HG03571 (cell line): Measurements from ENCODE around the gene TMEM50A.
A peak's percentile ranks its signal among the peaks of the same experiment; 100 is the strongest.
"Not testable (repeated sequence)": the region's sequence is repeated elsewhere in the genome, so short reads cannot be mapped to it uniquely, and the experiment has no call there.

Experiments used
- ATAC-seq: cut with Tn5 transposase; IDR thresholded peaks from one replicate; pipeline ENCODE4 v1.9.1; 2021; ENCODE audit not compliant: unreplicated experiment

The TMEM50A gene

DNA sequence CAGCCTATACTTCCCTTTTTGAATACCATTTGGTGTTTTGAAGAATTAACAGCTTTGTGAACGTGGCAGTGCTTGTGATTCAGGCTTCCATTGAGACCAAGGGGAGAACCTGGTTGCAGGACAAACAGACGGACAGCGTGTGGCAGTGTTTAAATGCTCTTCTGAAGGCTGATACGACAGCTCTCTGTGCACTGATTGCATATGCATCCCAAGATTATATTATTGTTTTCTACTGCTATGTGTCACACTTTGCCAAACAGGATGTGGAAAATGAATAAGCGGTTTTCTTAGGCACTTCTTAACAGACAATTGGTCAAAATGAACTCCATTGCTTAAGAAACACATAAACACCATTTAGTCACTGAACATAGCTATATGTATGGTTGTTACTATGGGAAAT is 8.2 kb upstream of the TMEM50A start:
- not testable (repeated sequence) for ATAC-seq

DNA sequence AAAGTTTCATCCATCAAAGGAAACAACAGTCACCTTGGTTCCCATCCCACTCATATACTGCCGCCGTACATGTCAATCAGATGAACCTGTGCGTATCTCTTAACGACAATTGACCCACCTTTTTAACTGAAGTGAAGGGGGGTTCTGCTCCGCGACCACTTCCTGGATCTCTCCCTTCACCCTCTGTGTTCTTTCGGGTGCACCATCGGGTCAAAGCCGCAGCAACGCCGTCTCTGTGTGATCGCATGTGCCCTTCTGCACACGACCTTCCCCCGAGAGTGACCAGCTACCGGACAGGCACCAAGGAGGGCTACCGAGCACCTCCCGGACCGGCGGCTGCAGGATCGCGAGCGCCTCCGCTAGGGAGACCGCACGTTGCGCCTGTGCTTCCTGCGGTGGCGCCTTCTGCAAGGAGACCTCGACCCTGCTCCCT is 1.2 kb upstream of the TMEM50A start:
- ATAC-seq, result not testable (repeated sequence)

DNA sequence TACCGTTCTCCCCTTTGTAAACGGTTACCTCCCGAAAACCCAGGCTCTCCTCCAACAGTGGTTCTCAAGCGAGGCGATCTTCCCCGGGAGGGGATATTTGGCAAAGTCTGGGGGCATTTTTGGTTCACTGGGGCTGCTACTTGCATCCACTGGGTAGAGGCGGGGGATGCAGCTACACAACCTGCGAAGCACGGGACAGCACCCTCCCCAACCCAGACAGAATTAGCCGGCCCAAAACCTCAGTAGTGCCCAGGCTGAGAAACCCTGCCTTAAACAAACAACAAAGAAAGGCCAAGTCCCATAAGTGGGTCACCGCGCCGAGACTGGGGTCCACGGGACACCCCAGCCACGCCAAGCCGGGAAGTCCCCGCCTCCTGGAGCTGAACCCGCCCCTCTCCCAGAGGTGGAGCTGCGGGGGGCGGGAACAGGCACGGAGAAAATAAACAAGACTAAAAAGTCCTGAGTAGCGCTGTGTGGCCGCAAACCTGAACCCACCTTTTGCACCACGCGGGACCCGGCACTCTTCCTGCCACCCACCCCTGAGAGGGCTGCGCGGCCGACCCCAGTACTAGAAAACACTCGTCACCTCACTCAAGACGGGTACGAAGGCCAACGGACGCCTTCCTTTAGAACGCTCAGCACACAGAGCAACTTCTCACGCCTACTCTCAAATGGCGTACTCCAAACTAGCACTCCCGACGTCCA is 499 bp upstream of the TMEM50A start:
- peak; percentile 38 for ATAC-seq

DNA sequence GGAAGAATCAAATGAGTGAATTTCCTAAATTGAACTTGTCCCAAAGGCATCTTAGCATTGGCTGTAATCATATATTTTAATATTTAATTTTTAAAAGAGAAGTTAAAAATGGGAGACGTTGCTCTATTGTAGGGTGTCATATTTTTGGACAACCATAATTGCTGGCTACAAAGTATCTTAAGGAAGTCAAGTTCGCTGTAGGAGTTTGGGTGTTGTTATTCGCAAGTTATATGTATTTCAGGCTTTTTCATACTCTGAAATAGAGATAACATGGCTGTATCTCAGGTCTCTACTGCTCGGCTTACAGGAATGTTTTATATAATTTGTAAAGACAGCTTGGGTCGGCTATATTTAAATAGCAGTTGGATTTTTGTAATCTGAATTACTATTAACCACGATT is 852 bp downstream of the TMEM50A start:
- ATAC-seq, result no peak

DNA sequence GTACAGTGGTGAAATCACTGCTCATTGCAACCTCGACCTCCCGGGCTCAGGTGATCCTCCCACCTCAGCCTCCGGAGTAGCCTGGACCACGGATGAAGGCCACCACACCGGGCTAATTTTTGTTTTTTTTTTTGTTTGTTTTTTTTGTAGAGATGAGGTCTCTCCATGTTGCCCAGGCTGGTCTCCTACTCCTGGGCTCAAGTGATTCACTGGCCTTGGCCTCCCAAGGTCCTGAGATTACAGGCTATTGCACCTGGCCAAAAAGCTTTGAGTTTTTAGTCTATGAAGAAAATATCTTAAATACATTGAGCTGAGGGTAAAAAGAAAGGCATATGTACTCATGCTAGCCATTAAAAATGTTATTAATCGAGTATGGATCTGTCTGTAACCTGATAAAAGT is 3.6 kb downstream of the TMEM50A start:
- ATAC-seq, result no peak

DNA sequence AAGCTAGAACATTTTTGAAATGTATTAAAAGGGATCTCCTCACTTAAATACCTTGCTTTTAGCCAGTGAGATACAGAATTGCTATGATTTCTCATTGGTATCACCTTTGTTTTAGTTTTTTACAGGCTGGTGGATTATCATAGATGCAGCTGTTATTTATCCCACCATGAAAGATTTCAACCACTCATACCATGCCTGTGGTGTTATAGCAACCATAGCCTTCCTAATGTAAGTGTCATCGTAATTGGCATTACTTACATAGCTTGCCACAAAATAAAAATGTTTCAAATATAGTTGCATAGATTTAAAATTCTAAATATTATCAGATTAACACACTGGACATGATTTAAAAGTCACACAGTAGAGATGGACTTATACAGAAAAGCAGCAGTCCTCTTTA is 4.7 kb downstream of the TMEM50A start:
- ATAC-seq, result no peak

DNA sequence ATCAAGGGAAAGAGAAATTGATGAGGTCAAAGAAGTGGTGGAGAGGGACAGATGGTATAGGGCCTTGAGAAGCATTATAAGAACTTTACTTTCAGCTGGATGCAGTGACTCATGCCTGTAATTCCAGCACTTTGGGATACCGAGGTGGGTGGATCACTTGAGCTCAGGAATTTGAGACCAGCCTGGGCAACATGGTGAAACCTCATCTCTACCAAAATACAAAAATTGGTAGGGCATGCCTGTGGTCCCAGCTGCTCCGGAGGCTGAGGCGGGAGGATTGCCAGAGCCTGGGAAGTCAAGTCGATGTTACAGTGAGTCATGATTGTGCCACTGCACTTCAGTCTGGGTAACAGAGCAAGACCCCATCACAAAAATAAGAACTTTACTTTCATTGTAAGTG is 5.7 kb downstream of the TMEM50A start:
- no peak for ATAC-seq

DNA sequence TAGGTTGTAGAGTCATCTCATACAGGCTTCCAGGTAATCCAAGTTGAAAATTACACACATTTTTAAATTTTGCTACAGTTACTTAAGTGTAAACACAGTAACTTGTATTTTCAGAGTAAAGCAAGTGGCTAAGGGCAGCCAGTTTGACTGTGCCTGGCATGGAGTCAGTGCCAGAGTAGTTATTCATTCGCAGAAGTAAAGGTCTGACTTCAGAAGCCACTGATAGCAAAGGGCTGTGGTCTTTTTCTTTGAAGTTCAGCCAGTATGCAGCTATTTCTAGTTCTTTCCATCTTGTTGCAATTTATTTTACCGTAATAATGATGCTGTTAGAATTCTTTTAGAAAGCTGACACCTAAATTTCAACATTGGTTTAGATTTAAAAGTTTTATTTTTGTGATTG is 9.4 kb downstream of the TMEM50A start:
- no peak for ATAC-seq

DNA sequence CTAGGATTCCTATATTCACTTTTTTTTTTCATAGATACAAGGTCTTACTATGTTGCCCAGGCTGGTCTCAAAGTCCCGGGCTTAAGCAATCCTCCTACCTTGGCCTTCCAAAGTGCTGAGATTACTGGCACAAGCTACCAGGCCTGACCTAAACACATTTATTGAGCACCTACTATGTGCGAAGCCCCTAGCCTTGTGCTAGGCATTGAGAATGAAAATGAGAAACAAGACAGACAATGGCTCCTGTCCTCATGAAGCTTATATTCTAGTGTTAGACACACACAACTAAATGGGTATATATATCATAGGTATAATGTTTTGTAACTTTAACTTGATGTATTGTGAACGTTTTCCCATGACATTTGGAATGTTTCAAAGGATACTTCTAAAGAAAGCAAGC is 11.5 kb downstream of the TMEM50A start:
- ATAC-seq, result no peak

DNA sequence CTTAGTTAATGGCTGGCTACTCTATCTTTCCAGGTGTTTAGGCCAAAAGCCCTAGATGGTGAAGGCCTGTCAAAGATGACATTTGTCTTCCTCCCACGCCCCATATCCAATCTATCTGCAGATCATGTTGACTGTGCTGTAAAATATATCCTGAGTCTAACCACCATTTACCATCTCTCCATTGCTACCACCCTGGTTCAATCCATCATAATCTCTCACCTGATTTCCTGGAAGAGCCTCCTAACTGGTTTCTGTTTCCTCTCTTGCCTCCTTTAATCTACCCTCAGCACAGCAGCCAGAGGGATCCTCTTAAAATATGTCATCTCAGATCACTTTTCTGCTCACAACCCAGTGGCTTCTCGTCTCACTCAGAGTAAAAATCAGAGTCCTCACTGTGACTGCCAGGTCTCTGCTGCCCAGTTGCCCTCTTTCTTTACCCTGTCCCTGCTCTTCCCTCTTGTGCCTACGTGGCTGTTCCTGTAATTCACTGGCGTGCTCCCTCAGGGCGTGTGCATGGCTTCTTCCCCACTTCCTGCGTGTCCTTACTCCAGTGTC is 17.8 kb downstream of the TMEM50A start:
- no peak for ATAC-seq

DNA sequence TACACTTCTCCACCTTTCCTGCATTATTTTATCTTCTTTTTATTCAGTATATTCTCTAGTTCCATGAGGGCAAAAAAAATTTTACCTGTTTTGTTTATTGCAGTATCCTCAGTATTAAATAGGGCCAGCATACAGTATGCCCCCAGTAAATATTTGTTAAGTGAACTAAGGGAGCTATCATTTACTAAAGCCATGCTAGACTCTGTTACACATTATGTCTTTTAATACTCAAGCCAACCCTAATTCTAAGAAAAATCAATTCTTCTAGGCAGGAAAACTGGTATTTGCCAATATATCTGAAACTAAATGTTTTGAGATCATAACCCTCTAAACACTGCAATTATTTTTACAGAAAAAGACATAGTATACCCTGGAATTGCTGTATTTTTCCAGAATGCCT is 18.3 kb downstream of the TMEM50A start:
- no peak for ATAC-seq

DNA sequence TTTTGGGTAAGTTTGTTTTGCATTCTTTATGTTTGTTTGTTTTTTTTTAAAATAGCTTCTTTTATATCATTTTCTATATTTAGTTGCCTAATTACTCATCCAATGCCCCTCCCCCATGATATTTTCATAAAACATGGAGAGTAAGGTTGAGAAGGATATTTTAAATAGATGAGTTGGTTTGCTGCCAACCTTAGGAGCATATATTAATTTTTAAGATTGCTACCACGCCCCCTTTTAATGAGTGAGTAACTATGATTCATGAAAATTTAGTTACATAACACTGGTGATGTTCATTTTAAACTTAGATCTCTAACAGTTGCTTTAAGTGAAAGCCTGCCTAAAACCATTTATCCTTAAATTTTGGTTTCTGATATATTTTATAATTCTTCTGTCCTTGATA is 18.7 kb downstream of the TMEM50A start:
- no peak for ATAC-seq

DNA sequence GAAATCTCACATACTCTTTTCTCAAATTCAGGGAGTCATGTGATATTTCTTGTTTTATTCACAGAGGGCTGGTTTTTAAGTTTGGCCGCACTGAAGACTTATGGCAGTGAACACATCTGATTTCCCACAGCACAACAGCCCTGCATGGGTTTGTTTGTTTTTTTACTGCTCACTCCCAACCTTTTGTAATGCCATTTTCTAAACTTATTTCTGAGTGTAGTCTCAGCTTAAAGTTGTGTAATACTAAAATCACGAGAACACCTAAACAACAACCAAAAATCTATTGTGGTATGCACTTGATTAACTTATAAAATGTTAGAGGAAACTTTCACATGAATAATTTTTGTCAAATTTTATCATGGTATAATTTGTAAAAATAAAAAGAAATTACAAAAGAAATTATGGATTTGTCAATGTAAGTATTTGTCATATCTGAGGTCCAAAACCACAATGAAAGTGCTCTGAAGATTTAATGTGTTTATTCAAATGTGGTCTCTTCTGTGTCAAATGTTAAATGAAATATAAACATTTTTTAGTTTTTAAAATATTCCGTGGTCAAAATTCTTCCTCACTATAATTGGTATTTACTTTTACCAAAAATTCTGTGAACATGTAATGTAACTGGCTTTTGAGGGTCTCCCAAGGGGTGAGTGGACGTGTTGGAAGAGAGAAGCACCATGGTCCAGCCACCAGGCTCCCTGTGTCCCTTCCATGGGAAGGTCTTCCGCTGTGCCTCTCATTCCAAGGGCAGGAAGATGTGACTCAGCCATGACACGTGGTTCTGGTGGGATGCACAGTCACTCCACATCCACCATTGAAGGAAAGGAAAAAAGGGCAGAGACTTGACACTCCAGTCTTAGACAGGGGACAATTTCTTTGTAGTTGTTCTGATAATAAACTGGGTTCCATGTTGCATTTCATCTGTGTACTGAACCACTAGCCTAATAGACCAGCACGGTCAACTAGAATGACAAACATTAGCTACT is 22.8 kb downstream of the TMEM50A start:
- no peak for ATAC-seq

DNA sequence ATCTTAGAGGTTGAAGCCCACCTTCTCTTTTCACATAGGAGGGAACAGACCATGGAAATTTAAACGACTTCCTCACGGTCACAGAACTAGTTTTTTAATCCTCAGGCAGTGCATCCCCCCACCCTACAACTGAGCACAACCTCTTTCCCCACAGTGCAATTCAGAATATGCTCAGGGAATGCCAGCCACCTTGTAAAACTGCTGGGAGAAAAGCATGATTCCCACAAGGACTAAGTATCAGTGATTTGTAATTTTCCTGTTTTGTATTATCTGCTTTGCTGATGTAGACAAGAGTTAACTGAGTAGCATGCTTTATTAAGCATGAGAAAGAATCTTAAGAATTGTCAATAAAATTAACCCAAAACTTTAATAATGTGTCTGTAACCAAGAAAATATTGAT is 23.8 kb downstream of the TMEM50A start:
- ATAC-seq, result no peak

DNA sequence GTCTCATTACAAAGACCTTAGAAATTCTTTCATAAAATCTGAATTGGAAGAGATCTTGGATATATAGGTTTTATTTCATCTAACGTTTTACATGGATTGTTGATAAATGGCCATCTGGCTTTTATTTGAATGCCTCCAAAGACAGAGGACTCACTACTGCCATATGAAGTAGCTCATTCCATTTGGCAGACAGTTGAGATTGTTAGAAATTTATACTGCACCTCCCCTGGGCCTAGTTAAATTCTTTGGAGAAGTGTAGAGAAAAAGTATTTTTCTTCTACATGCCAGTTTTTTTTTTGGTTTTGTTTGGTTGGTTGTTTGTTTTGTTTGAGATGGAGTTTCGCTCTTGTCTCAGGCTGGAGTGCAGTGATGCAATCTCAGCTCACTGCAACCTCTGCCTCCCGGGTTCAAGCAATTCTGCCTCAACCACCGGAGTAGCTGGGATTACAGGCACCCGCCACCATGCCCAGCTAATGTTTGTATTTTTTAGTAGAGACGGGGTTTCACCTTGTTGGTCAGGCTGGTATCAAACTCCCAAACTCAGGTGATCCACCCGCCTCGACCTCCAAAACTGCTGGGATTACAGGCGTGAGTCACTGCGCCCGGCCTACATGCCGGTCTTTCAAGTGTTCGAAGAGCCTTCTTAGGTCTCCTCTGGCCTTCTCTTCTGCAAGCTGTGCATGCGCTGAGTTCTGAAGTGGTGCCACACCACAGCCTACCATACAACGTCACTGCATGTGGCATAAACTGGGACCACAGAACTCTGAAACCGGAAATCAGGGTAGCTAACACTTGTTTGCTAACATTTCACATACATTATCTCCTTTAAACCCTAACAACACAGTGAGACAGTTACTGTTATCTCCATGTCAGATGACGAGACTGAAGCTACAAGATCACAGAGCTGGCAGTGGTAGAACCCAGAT is 24.8 kb downstream of the TMEM50A start:
- ATAC-seq, result not testable (repeated sequence)

DNA sequence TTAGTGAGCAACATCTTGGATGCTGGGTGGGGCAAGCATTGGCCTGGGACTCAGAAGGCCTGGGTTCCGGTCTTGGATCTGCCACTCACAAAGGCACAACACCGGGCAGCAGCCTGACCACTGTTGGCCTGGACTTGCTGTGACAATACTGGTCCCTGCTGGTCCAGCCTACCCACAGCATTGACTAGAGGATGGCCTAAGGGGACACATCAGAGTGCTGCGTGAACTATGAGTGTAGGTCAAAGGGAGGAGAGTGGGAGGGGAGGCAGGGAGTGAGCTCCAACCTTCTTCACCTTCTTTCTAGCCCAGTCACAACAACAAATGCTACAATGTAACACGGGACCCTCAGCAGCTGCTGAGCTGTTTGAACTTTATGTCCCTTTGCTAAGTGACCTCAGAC is 31.1 kb downstream of the TMEM50A start:
- no peak for ATAC-seq

DNA sequence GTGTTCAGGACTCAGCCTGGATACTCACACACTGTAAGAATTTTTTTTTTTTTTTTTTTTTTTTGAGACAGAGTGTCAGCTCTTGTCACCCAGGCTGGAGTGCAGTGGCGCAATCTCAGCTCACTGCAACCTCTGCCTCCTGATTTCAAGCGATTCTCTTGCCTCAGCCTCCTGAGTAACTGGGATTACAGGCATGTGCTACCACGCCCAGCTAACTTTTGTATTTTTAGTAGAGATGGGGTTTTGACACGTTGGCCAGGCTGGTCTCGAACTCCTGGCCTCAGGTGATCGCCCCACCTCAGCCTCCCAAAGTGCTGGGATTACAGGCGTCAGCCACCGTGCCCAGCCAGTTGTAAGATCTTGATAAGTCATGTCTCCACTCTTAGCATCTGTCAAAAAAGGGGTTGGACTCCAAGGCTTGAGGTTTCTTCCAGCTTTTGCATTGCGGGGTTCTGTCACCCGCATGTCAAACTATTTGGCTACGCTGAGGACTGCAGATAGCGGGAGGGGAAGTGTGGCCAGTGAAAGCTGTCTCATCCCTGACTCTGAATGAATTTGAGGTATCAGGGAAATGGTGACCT is 31.6 kb downstream of the TMEM50A start:
- not testable (repeated sequence) for ATAC-seq

DNA sequence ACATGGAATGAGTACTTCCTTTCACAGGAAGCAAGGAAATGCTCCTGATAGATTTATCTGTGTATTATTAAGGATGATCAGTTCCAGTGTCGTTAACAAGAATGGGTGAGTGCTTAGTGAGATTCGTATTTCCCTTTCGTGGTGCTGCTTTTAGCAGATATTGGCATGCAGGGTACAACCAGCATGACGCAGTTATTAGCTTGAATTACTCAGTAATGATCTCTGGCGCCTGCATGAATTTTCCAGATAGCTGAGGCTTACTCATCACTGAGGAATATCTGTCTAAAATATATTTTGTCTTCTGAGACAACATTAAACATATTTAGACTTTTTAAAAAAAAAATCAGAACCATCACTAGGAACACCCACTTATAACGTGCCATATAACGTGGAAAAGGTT is 33.6 kb downstream of the TMEM50A start:
- not testable (repeated sequence) for ATAC-seq

DNA sequence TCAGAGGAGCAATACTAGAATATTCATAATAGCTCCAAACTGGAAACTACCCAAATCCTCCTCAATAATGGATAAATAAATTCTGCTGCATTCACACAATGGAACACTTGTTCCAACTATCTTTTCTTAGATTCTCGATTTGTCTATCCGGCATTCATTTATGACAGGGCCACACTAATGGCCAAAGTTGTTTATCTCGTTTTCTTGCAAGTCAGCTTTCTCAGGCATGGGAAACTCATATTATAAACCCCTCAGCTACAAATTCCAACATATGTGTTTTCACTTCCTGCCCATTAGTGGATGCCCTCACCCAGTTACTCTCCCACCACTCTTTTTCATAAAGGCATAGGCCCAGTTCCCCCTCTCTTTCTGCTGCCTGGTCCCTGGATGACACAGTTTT is 40.2 kb downstream of the TMEM50A start:
- ATAC-seq, result not testable (repeated sequence)

DNA sequence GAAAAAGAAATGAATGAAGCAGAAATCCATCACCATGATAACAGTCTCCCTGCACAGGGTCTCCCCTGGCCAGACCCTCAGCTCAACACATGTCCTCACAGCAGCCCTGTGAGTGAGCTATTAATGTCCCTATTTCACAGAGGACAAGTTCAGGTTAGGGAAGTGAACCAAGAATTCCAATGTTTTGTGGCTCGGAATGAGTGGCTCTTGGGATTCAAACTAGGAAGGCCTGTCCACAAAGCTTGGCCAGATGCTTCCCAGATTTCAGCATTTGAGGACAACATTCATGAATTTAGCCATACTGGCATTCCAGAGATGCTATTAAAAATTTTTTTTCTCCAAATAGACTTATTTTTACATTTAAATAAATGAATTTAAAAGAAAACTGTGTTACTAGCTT is 44.4 kb downstream of the TMEM50A start:
- not testable (repeated sequence) for ATAC-seq
